Activated CD4-positive, alpha-beta T cell treated with anti-CD3 and anti-CD28 coated beads for 36 hours (primary cell): ENCODE measurements around the gene CIC. TPM values are rescaled to one million over a fixed set of nuclear protein-coding genes. Genes with fewer than 3 reads are reported as not detected.

ENCODE experiments used
- ATAC-seq: fragments of 200-7000 bp; cut with Tn5 transposase; one replicate; pipeline ENCODE4 v1.10.0; 2021; ENCODE audit warnings: mild to moderate bottlenecking, moderate library complexity
- CTCF ChIA-PET: fragments of 350-600 bp; sonication (Branson Sonifier 250); formaldehyde crosslinking; loops from one replicate; lab custom pipeline; 2021; ENCODE audit warnings: antibody characterized with exemption; lab: Charles Lee
- POLR2A ChIA-PET: fragments of 350-600 bp; sonication (Branson Sonifier 250); formaldehyde crosslinking; loops from one replicate; lab custom pipeline; 2021; ENCODE audit warnings: antibody characterized with exemption, inconsistent platforms; lab: Charles Lee
- DNase-seq: peaks from one replicate; pipeline ENCODE4 v3.0.0-alpha.2; 2020
- H3K27ac Mint-ChIP-seq: one replicate; pipeline ENCODE4 v1.8.0; 2021; ENCODE audit warnings: mixed read lengths
- H3K27me3 Mint-ChIP-seq: one replicate; pipeline ENCODE4 v1.8.0; 2021; ENCODE audit warnings: mixed read lengths
- H3K36me3 Mint-ChIP-seq: one replicate; pipeline ENCODE4 v1.8.0; 2021; ENCODE audit warnings: low read depth, mixed read lengths
- H3K4me1 Mint-ChIP-seq: one replicate; pipeline ENCODE4 v1.8.0; 2021; ENCODE audit warnings: mixed read lengths
- H3K4me3 Mint-ChIP-seq: one replicate; pipeline ENCODE4 v1.8.0; 2021; ENCODE audit warnings: mild to moderate bottlenecking, moderate library complexity, mixed read lengths
- H3K9me3 Mint-ChIP-seq: one replicate; pipeline ENCODE4 v1.8.0; 2021; ENCODE audit warnings: low read depth, mixed read lengths
- intact Hi-C, 2 experiments: fragments of 100-400 bp; cut with DNase I in 1 of 2; cut with micrococcal nuclease in 1 of 2; formaldehyde crosslinking; loops; one replicate each; pipeline versions ENCODE4 v1.14.2 to v1.15.1; 2022 to 2024; cut with DNase I, micrococcal nuclease
- total RNA-seq, 2 experiments: library from RNA; stranded (reverse); gene quantifications; one replicate each; pipeline ENCODE4 v1.2.3, GENCODE V29; 2021

CIC gene
- 10 to 100 TPM; 62.8 to 66.3 TPM for total RNA-seq

GRCh38 chr19:42268704-42269477 is at the start of gene CIC:
Gene CIC, plus strand, starts transcription at chr19:42269252. Its CDS starts 2,532 bp downstream, at chr19:42271784.
- Mint-ChIP-seq H3K4me1 (peaks cover 24% of the 10 kb centered on the region), H3K27ac (peak within 1 kb of the TSS; percentile 97)
- intact Hi-C loops: loop anchor here (1.0 kb wide), 15 partner anchors 11 to 409 kb away; partner anchors contain the start of genes ERF (in 2 of the 2), DEDD2 (in 1 of the 2), GSK3A (in 1 of the 2) and MEGF8 (in 1 of the 2)

GRCh38 chr19:42219812-42220750 is 49.0 kb upstream of the CIC start, which contains the start of gene ZNF526:
Gene ZNF526, plus strand, starts transcription at chr19:42220312. Its CDS starts 4,092 bp downstream, at chr19:42224404.
- Mint-ChIP-seq H3K36me3 (peaks cover 27% of the 10 kb centered on the region), H3K27me3 (no peaks in the 10 kb centered on the region), H3K9me3 (no peaks in the 10 kb centered on the region), H3K4me3 (peak within 1 kb of the TSS; percentile 85), H3K4me1 (peaks cover 50% of the 10 kb centered on the region), H3K27ac (peak within 1 kb of the TSS; percentile 90)
- peak; percentile 98 for DNase-seq
- peak; percentile 83 for ATAC-seq
- POLR2A ChIA-PET: interaction anchor here (0.5 to 2.4 kb wide), 4 partner anchors 8 to 256 kb away, joined by 3 to 16 read pairs (median 6); partner anchors contain the start of gene GSK3A
- intact Hi-C loops: loop anchor here (1.0 to 10.0 kb wide), 6 partner anchors 22 to 1242 kb away; partner anchors contain the start of genes GSK3A (in 2 of the 2), MEGF8 (in 2 of the 2) and ARHGEF1 (in 1 of the 2)
- CTCF ChIA-PET: interaction anchor here (0.6 to 1.9 kb wide), 9 partner anchors 13 to 1523 kb away, joined by 3 to 7 read pairs (median 4); partner anchors contain the start of genes GSK3A and POU2F2

More at GRCh38 chr19:42268704-42269477, at the start of gene CIC:
- CTCF ChIA-PET: interaction anchor here (0.5 to 3.1 kb wide), 2 partner anchors 10 to 387 kb away, joined by 3 to 34 read pairs; no protein-coding TSS in a partner anchor
- DNase-seq: peak; percentile 100
- H3K36me3 Mint-ChIP-seq: peaks cover 12% of the 10 kb centered on the region
- no peaks in the 10 kb centered on the region for H3K9me3 Mint-ChIP-seq
- peak; percentile 87 for ATAC-seq
- POLR2A ChIA-PET: interaction anchor here (2.2 kb wide), 2 partner anchors 11 to 26 kb away, joined by 18 to 26 read pairs; partner anchors contain the start of gene GSK3A
- H3K27me3 Mint-ChIP-seq: no peaks in the 10 kb centered on the region
- no peak within 1 kb of the TSS for H3K4me3 Mint-ChIP-seq

GRCh38 chr19:42220751-42221097 is 48.3 kb upstream of the CIC start:
- Mint-ChIP-seq H3K27ac (peak overlapping the region; percentile 90), H3K27me3 (no peaks in the 10 kb centered on the region), H3K9me3 (no peaks in the 10 kb centered on the region), H3K4me1 (peaks cover 44% of the 10 kb centered on the region), H3K4me3 (peak overlapping the region; percentile 85), H3K36me3 (peaks cover 24% of the 10 kb centered on the region)
- ChIA-PET CTCF (interaction anchor here (0.6 to 1.9 kb wide), 6 partner anchors 12 to 1524 kb away, joined by 3 to 7 read pairs (median 4); partner anchors contain the start of gene GSK3A), POLR2A (interaction anchor here (0.5 to 2.4 kb wide), 2 partner anchors 9 to 22 kb away, joined by 4 to 16 read pairs; partner anchors contain the start of gene GSK3A)
- DNase-seq (no peak), ATAC-seq (no peak)
- intact Hi-C loops: loop anchor here (1.0 kb wide), 4 partner anchors 22 to 105 kb away; partner anchors contain the start of genes GSK3A (in 2 of the 2) and MEGF8 (in 2 of the 2)

DNA sequence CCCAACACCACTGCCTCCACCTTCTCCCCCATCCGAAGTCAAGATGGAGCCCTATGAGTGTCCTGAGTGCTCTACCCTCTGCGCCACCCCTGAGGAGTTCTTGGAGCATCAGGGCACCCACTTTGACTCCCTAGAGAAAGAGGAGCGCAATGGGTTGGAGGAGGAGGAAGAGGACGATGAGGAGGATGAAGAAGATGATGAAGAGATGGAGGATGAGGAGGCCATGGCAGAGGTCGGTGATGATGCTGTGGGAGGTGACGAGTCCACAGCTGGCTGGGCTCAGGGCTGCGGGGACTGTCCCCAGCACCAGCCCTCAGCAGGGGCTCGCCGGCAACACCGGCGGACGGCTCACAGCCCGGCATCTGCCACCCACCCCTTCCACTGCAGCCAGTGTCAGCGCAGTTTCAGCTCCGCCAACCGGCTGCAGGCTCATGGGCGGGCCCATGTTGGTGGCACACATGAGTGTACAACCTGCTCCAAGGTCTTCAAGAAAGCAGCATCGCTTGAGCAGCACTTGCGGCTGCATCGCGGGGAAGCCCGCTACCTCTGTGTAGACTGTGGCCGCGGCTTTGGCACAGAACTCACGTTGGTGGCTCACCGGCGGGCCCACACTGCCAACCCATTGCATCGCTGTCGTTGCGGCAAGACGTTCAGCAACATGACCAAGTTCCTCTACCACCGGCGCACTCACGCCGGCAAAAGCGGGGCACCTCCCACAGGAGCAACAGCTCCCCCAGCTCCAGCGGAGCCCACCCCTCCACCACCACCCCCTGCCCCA is 43.9 kb upstream of the CIC start:
- Mint-ChIP-seq H3K4me3 (no peak overlapping the region), H3K27ac (no peak overlapping the region), H3K27me3 (no peaks in the 10 kb centered on the region), H3K36me3 (peaks cover 44% of the 10 kb centered on the region), H3K4me1 (peaks cover 36% of the 10 kb centered on the region), H3K9me3 (no peaks in the 10 kb centered on the region)
- intact Hi-C loops: no loop called here
- ChIA-PET CTCF (interaction anchor here (1.2 to 1.3 kb wide), 2 partner anchors 17 to 54 kb away, joined by 3 read pairs; partner anchors contain the start of gene GSK3A), POLR2A (no interaction called here)
- DNase-seq (no peak), ATAC-seq (no peak)

- intact Hi-C loops: no loop called here
- H3K27me3 Mint-ChIP-seq: no peaks in the 10 kb centered on the region
- ATAC-seq: no peak
- no peak overlapping the region for H3K4me3 Mint-ChIP-seq
- H3K4me1 Mint-ChIP-seq: peaks cover 34% of the 10 kb centered on the region
- POLR2A ChIA-PET: no interaction called here
- peaks cover 41% of the 10 kb centered on the region for H3K36me3 Mint-ChIP-seq
- DNase-seq: no peak
- CTCF ChIA-PET: interaction anchor here (0.6 to 1.2 kb wide), 3 partner anchors 53 to 367 kb away, joined by 3 read pairs; no protein-coding TSS in a partner anchor
- H3K27ac Mint-ChIP-seq: no peak overlapping the region
- no peaks in the 10 kb centered on the region for H3K9me3 Mint-ChIP-seq
Observed at GRCh38 chr19:42225718-42226292, 43.2 kb upstream of the CIC start.

GRCh38 chr19:42226886-42227285 is 42.2 kb upstream of the CIC start:
- Mint-ChIP-seq H3K27me3 (no peaks in the 10 kb centered on the region), H3K36me3 (peaks cover 45% of the 10 kb centered on the region), H3K4me3 (no peak overlapping the region), H3K27ac (no peak overlapping the region), H3K9me3 (no peaks in the 10 kb centered on the region), H3K4me1 (peaks cover 29% of the 10 kb centered on the region)
- DNase-seq (no peak), ATAC-seq (no peak)
- CTCF ChIA-PET: interaction anchor here (0.9 kb wide), 1 partner anchor 192 kb away, joined by 3 read pairs; no protein-coding TSS in a partner anchor
- POLR2A ChIA-PET: interaction anchor here (0.7 kb wide), 1 partner anchor 307 kb away, joined by 3 read pairs; no protein-coding TSS in a partner anchor
- intact Hi-C loops: no loop called here

- intact Hi-C loops: no loop called here
- Mint-ChIP-seq H3K9me3 (no peaks in the 10 kb centered on the region), H3K4me3 (no peak overlapping the region), H3K4me1 (peaks cover 19% of the 10 kb centered on the region), H3K27ac (no peak overlapping the region), H3K36me3 (peaks cover 55% of the 10 kb centered on the region), H3K27me3 (no peaks in the 10 kb centered on the region)
- no peak for ATAC-seq
- POLR2A ChIA-PET: interaction anchor here (0.6 kb wide), 1 partner anchor 44 kb away, joined by 4 read pairs; no protein-coding TSS in a partner anchor
- CTCF ChIA-PET: no interaction called here
- no peak for DNase-seq
Observed at GRCh38 chr19:42228641-42229040, 40.4 kb upstream of the CIC start.

- DNase-seq: no peak
- intact Hi-C loops: no loop called here
- POLR2A ChIA-PET: no interaction called here
- H3K4me3 Mint-ChIP-seq: no peak overlapping the region
- H3K9me3 Mint-ChIP-seq: no peaks in the 10 kb centered on the region
- peak overlapping the region; percentile 75 for H3K27ac Mint-ChIP-seq
- peaks cover 19% of the 10 kb centered on the region for H3K4me1 Mint-ChIP-seq
- no peaks in the 10 kb centered on the region for H3K27me3 Mint-ChIP-seq
- CTCF ChIA-PET: interaction anchor here (0.7 kb wide), 2 partner anchors 32 to 139 kb away, joined by 3 read pairs; no protein-coding TSS in a partner anchor
- H3K36me3 Mint-ChIP-seq: peaks cover 58% of the 10 kb centered on the region
- no peak for ATAC-seq
Observed at GRCh38 chr19:42229301-42229854, 39.7 kb upstream of the CIC start.

- no peak for ATAC-seq
- Mint-ChIP-seq H3K27me3 (no peaks in the 10 kb centered on the region), H3K4me3 (no peak overlapping the region), H3K4me1 (peaks cover 19% of the 10 kb centered on the region), H3K27ac (peak overlapping the region; percentile 75), H3K36me3 (peaks cover 57% of the 10 kb centered on the region), H3K9me3 (no peaks in the 10 kb centered on the region)
- CTCF ChIA-PET: interaction anchor here (0.7 kb wide), 2 partner anchors 33 to 140 kb away, joined by 3 read pairs; no protein-coding TSS in a partner anchor
- intact Hi-C loops: no loop called here
- DNase-seq: no peak
- POLR2A ChIA-PET: no interaction called here
Observed at GRCh38 chr19:42229855-42230351, 39.1 kb upstream of the CIC start.
